GM19463 (cell line): ENCODE measurements around the gene TPCN2.

Experiments used
- ATAC-seq: cut with Tn5 transposase; IDR thresholded peaks from one replicate; pipeline ENCODE4 v1.9.1; 2021; ENCODE audit warnings: mild to moderate bottlenecking, moderate library complexity; ENCODE audit not compliant: unreplicated experiment

The TPCN2 gene

DNA sequence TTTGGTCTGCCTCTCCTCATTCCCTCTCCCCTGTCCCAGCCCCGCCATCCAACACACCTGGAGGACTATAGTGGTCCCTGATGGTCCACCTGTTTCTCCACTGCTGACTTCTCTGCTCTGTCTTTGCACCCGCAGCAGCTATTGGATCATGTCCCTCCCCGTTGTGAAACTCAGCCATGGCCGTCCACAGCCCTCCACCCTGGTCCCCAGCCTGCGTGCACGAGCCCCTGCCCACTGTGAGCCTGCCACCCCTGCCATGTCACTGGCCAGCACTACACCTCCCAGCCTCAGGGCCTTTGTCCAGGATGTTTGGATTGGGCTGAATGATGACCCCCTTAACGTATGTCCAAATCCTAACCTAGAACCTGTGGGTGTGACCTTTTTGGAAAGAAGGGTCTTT is 59.3 kb downstream of the TPCN2 start:
- no peak for ATAC-seq

DNA sequence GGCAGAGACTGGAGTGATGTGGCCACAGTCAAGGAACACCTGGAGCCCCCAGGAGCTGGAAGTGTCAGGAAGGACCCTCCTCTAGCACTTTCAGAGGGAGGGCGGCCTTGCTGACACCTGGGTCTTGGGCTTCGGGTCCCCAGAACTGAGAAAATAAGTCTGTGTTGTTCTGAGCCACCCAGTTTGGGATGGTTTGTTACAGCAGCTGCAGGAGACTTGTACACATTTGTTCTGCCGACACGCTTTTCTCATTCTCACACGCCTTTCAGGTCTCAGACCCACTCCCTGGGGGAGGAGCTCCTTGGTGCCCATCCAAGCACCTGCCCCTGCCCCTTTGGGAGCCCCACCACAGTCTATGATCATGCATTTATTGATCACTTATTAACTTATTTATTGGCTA is 59.8 kb downstream of the TPCN2 start:
- no peak for ATAC-seq

DNA sequence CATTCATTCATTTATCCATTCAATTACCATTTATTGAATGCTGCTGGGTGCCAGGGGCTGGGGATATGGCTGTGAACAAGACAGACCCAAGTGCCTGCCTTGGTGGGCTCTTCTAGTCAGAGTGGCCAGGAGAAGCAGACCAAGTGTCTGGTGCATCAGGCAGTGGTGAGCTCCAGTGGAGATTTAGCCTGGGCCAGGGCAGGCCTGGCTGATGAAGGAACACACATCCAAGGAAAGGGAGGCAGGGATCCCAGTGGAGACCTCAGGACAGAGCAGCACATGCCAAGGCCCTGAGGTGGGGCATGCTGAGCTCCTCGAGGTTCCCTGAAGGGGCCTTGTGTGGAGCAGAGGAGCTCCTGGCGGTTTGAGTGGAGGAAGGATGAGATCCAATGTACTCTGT is 60.4 kb downstream of the TPCN2 start:
- no peak for ATAC-seq

DNA sequence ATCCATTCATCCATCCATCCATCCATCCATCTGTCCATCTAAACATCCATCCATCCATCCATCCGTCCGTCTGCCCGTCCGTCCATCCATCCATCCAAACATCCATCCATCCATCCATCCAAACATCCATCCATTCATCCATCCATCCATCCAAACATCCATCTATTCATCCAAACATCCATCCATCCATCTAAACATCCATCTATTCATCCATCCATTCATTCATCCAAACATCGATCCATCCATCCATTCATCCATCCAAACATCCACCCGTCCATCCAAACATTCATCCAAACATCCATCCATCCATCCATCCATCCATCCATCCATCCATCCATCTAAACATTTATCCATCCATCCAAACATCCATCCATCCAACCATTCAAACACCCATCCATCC is 61.7 kb downstream of the TPCN2 start:
- ATAC-seq = no peak

DNA sequence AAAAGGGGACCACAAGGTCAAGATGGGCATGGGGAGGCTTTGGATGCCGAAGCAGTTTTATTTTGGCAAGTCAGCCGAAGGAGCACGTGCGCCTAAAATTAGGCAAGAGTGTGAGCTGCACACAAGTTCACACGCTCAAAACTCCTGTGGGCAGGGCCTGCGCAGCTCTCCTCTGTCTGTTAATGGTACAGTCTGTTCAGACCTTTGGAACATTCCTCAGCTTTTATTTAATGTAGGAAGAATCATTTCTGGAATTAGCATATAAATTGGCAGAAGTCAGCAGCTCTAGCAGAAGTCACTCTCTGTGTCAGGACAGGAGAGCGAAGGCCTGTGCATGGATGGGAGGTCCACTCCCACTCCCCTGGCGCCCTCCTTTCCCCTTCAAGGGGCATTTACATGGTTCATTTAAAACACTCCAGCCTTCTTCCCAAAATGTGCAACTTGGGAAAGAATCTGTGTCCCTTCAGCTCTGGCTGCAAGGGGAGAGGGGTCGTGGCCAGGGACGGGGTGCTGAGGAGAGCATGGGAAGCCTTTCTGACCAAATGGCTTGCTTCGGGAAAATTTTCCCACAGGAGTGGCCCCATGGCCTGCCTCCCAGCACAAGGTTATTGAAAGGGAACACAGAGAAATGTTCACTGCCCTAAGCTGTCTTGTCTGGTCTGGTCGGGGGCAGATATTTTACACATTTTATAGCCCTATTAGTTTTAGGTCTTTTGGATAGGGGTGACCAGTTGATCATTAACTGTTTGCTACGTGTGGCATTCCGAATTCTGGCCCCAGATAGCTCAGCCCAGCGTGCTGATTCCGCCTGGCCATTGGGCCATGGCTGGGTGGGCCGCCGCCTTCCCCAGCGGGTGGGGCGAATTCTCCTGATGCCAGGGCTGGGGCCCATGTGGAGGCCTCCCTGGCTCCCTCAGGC is 63.2 kb downstream of the TPCN2 start:
- ATAC-seq = no peak

DNA sequence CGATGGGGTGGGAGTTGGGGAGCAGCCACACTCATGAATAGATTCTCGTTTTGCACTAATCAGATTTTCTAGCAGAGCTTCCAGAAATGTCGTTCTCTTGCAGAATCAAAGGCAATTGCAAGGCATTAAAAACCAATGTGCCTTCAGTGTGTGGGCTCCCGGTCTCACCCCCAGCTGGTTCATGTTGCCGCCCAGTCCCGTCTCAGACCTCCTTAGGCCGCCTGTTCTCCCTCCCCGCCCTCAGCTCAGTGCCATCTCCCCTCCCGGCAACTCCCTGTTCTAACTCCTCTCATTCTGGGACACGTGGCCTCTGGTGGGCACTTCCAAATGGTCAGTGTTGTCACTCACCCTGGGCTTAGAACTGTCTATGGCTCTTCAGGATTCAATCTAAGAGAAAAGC is 64.5 kb downstream of the TPCN2 start:
- no peak for ATAC-seq

DNA sequence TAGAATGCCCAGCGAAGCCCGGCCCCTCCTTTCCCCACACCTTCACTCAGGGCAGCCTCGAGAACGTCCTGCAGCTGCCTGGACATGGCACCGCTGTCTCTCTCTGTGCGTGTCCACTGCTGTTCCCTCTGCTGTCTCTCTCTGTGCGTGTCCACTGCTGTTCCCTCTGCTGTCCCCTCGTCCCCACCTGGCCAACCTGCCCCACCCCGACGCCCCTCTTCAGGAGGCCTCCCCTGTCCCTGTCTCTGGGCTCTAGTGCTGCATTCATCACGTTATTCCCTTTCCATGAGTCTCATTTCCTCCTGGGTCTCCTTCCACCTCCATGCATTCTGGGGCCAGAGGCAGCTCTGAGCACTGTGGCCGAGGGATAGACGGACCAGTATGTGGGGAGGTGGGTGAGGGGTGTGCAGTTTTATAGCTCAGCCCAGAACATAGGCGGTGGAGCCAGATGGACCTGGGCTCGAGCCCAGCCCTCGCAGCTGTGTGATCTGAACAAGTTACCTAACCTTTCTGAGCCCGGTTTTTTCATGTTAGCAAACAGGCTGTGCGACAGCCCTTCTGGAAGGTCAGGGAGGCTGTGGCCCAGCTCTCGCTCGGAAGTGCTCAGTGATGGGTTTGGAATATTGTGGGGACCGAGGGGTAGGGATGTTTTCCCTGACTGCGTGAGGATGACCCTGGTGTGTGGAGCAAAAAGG is 65.1 kb downstream of the TPCN2 start:
- no peak for ATAC-seq

DNA sequence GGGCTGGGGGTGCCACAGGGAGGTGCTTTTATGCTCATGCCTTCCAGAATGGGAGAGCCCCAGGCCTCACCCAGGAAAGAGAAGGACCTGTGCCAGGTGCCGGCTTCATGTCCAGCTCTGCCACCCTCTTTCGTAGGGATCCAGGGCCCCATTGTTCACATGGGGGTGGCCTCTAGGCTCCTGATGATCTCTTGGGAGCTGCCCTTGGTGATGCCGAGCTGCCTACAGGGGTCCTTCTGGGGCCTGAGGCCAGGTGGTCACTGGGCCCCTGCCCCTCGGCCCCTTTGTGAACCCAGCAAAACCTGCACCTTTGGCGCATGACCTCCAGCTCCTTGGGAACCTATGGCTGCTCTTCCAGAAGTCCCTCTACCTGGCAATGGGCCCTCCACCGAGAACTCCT is 65.6 kb downstream of the TPCN2 start:
- no peak for ATAC-seq

DNA sequence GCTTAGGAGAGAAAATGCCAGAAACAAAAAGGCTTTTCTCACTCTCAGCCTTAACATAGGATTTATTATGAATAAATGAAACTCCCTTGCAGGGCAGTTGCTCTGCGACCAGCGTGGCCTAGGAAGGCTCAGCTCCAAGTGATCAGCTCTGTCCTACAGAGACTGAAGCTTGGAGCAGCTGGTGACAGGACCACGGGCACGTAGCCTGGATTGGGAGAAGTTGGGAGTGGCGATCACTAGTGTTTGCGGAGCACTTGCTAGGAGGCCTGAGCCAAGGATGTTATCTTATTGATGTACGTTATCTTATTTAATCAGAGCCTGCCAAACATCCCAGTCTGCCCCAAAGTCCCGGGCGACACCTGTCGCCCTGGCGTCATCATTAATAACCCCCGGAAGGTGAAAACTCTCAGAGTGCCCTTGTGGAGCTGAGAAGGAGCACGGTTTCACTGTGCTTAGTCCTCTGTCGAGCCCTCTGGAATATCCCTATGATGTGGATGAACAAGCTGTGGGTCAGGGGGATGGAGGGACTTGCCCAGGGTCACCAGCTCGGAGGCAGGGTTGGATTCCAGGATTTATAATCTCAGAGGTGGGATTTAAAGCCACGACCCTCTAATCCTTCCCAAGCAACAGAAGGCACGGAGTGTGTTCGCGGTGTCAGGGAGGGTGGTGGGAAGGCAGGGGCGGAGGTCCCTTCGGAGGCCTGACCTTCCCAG is 66.2 kb downstream of the TPCN2 start:
- no peak for ATAC-seq

DNA sequence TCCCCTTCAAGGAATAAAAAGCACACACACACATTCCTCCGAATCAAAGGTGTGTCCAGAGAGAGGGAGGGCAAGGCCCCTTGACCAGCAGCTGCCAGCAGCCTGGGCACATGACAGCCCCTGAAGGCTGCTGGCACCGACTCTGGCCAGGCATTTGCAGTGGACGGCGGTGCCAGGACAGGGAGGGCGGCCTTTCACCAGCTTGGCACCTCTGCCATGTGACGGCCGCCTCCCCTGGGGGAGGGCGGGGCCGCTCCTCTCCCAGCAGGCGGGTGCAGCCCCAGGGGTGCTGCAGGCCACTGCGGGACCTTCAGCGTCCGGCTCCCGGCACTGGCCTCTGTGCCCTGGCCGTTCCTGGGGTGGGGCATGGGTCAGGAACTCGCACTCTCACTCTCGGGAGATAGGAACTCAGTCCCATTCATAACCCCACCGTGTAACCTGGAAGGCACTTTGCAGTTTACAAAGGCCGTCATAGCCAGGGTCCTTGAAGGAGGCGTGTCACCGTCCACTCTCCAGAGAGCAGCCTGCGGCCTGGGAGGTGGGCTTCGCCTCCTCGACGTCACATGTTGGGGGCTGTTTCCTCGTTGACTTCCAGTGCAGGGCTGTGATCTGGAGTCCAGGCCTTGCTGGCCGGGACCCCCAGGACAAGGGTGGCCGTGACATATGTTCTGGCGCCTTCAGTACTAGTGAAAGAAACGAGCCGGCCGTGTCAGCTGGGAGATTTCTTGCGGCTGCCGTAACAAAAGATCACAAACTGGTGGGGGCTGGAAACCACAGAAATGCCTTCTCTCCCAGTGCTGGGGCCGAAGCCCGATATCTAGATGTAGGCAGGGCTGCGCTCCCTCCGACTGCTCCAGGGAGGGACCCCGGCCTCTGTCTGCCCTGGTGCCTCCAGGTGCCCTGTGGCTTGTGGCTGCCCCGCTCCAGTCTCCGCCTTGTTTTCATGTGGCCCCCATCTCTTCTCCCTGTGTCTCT is 67.1 kb downstream of the TPCN2 start:
- no peak for ATAC-seq

DNA sequence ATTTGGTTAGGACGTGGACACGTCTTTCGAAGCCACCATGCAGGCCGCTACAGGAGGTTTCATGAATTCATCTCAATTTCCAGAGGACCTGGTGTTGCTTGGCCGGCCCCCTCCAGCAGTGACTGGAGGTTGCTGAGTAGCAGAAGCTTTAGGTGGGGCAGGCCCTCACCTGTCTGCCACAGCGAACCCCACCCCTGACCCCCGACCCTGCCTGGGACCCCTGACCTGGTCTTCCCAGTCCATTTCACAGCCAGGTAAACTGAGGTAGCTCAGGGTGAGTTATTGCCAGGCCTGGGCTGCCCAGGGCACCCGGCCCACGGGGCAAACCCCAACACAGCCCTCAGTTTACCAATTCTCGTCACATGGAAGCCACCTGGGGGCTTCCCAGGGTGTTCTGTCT is 67.9 kb downstream of the TPCN2 start:
- ATAC-seq = no peak

DNA sequence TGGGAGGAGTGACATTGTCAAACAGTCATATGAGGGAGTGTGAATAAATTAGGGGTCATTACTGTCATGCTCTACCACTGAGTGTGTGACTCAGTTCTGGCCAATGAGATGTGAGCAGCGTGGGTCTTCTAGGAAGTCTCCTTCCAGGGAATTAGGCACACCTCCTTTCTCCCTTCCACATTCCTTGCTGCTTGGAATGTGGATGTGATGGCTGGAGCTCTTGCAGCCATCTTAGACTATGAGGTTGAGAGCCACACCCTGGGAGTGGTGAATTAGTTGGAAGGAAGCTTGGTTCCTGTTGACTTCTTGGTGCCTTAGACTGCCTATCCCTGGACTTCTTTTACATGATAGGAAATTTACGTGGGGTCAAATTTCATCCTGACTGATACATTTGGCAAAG is 70.5 kb downstream of the TPCN2 start:
- no peak for ATAC-seq

DNA sequence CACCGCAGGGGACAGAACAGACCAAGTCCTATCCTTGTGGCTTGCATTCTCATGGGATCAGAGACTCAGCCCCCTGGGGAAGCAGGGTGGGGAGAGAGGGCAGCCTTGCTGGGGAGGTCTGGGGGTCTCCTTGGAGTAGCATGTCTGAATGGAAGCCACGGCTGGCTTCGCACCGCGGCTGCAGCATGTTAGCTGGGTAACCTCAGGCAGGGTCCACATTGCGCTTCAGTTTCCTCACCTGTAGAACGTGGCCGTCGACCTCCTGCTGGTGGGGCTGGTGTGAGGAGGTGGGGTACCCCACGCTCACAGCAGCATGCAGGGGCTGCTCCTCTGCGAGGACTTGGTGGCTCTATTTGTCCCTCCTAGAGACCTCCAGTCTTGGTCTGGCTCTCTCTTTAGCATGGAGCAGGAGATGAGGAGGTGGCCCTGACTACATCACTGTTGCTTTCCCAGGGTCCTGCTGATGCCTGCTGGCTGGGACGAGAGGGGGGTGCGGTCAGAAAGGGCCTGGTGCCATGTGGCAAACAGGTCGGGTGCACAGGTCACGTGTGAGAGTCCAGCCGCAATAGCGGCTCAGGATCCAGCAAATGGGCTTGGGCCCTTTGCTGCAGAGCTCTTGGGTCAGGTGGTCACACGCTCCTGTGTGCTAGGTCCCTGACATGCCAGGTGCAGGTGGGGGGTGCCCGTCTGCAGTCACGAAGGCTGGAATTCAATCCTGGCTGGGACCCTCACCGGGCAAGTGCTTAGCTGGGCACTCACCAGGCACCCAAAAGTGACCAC is 71.6 kb downstream of the TPCN2 start:
- no peak for ATAC-seq

DNA sequence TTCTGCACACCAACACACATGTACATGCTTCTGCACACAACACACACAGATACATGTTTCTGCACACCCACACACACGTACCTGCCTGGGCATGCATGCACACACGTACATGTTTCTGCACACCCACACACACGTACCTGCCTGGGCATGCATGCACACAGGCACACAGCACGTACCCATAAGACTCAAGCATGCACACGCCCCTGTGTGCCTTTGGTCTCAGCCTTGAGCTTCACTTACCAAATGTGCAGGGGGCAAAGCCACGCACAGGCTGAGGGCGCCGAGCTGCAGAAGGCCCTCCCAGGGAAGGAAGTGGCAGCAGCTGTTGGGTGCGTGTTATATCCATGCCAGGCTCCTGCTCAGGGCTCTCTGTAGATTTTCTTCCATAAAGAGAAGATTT is 72.3 kb downstream of the TPCN2 start:
- no peak for ATAC-seq

DNA sequence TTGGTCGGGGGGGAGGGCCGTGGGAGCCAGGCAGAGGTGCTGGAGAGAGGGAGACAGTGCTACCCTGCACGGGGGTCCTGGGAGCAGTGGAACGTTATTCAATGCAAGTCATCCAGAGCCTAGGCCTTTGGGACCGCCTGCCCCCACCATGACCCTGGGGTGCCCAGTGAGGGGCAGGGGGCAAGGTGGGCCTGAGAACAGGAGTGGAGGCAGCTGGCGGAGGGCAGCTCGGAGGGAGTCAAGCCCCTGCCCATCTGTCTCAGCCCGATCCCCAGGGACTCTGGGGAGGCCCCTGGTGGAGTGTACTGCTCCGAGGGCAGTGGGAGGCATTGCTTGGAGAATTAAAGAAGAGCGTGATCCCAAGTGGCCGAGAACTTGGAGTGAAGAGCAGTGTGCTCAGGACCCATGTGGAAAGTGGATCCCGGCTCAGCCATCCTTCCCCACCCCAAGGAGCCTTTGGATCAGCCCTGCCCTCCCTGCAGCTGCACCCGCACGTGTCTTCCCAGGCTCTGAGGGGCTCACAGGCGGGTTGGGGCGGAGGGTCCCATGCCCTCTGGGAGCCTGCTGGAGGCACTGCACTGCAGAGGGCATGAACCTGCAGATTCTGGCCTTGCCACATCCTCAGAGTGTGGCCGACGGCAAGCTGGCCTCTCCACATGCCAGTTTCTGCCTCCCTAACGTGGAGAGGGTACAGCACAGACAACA is 73.0 kb downstream of the TPCN2 start:
- no peak for ATAC-seq

DNA sequence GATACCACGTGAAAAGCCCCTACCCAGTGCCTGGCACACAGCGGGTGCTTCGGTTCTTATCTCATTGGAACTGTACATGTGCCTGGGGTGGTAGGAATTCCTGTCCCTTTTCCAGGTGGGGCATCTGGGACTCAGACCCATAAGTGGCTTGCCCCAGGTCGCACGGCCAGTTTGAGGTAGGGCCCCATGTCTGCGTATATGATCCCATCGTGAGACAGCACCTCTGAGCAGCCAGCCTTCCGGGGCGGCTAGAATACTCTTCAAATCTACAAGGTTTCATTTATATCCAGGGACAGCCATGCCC is 73.5 kb downstream of the TPCN2 start:
- no peak for ATAC-seq

DNA sequence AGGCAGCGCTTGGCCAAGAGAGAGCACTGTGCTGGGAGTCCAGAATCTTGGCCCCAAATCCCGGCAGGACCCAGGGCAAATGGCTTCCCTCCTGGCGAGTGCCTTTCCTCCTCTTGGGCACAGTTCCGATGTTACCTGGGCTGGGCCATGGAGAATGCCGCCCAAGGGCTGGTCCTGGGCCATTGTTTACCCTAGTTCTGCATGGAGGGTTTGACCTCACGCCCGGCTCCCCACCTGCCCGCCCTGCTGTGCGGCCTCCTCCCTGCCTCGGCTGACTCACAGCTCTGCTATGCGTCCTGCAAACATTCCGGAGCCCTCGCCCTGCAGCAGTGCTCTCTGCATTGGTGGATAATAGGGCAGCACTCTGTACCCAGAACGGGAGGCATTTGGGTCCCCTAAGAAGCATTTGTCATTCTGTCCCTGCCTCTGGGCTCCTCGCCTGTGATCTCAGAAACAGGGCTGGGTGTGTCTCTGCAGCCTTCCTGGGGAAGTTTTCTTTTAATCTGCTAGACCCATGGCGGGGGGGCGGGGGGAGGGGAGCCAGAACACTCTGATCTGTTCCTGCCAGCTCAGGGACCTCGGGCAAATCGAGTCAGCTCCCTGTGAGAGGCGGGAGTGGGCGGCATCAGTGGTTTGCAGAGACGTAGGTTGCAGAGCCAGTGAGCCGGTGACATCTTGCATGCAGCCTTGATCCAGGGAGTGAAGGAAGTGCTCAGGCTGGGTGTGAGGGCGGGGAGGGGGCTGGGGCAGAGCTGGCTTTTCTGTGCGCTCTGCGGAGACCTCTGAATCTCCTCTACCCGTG is 74.1 kb downstream of the TPCN2 start:
- no peak for ATAC-seq
